ENCODE data around the gene MID1.

The MID1 gene, protein sequence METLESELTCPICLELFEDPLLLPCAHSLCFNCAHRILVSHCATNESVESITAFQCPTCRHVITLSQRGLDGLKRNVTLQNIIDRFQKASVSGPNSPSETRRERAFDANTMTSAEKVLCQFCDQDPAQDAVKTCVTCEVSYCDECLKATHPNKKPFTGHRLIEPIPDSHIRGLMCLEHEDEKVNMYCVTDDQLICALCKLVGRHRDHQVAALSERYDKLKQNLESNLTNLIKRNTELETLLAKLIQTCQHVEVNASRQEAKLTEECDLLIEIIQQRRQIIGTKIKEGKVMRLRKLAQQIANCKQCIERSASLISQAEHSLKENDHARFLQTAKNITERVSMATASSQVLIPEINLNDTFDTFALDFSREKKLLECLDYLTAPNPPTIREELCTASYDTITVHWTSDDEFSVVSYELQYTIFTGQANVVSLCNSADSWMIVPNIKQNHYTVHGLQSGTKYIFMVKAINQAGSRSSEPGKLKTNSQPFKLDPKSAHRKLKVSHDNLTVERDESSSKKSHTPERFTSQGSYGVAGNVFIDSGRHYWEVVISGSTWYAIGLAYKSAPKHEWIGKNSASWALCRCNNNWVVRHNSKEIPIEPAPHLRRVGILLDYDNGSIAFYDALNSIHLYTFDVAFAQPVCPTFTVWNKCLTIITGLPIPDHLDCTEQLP

DNA sequence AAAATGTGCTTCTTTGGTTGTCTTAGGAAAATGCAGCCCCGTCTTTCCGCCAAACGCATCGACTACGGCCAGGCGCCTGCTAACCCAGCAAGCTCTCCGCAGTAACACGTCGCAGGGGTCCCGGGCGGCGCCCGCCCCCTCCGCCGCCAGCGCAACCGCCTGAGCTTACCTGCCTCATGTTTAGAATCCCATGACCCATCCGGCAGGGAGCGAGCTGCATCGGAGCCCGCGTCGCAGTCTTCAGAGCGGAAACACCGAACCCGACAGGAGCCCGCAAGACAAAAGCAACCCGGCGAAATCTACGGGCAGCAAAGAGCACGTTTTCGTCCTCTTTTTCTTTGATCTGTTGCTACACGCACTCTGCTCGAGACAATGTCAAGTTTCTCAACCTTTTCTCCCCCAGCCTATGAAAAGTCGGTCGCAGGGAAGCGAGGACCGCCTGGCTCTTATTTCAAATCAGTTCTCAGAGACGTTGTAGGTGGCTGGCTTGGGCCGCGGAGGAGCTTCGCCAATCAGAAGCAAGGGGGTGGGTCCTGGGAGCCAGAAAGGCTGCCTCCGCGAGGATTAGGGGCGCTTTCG, at the start of gene MID1:
Gene MID1 (minus strand): TSS at position 465 of the 579 bp plus-strand sequence. CDS start 53,038 bp downstream, outside the sequence.
- DNase-seq: peak; percentile 53

DNA sequence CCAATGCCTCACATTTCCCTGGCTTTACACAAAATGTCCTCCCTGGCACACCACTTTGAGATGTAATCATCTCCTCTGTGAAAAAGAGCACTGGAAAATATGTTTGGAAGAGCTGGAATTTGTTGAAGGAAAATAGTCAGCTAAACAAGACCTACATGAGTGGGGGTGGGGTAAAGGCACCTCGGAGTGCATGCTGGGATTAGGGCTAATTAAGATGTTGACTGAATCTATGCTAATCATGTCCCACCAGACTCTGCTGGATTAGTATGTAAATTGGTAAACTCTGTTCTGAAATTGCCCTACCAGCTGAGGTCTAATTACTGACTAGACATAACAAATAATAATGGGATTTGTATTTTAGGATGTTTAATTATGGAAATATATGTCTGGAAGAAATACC, 46.8 kb upstream of the MID1 start:
- no peak for DNase-seq

DNA sequence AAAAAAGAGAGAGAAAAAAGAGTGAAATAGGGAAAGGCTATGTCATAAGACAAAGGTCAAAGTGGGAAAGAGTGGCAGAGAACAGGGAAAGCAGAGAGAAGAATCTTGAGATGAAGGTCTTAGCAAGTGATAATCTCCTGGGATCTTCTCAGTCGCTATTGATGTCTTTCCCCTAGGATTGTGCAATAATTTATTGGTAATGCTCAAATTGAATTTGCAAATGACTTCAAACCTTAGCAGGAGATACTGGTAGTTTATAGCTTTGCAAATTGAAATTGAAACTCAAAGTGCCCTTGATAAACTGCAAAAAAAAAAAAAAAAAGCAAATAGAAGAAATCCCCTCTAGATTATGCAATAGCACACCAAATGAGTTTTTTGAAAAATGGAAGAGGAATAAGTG, 45.7 kb upstream of the MID1 start:
- no peak for DNase-seq

DNA sequence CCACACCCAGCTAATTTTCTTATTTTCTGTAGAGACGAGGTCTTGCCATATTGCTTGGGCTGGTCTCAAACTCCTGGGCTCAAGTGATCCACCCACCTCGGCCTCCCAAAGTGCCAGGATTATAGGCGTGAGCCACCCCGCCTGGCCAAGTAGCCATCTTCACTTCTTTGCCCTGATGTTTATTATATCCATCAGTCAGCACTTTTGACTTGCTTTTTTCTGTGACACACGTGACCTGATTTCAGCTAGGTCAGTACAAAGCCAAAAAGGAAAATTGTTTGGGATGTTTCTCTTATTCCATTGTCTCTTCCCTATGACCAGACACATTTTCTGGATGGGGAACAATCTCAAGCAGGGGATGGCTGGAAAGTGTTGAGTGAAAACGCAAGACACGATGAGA, 45.3 kb upstream of the MID1 start:
- DNase-seq: no peak

DNA sequence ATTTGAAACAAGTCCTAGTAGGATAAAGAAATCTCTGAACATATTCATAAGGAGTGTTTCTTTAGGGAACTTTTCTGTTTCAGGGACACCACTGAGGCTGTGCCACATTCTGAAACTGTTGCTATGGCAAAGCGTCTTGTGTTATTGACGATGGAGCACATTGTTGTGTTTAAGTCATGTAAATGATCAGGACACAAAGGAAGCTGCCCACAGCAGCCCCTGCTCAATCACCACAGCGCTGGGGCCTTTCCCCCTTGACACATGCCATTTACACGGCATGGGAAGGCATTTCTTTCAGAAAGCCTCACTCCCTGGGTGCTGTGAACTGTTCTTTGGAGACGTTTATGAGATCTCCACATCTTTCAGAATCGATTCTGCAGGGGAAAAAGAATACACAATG, 39.8 kb upstream of the MID1 start:
- no peak for DNase-seq

DNA sequence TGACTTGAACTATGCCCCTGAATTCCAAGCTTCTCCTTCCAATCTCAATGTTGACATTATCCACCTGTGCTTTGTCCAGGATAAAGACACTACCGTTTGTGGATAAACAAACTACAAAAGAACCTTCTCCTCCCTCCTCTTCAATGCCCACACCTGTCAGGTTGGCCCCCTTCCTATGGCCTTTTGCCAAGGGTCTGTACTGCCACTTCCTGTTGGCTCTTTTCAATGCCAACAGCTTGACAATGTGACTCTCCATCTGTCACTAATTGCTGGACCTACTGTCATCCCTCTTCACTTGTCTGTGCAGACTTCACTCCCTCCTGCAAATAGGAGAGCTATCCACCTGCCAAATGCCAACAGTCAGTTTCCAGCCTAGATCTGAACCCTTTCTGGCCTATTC, 35.8 kb upstream of the MID1 start:
- peak; percentile 80 for DNase-seq

DNA sequence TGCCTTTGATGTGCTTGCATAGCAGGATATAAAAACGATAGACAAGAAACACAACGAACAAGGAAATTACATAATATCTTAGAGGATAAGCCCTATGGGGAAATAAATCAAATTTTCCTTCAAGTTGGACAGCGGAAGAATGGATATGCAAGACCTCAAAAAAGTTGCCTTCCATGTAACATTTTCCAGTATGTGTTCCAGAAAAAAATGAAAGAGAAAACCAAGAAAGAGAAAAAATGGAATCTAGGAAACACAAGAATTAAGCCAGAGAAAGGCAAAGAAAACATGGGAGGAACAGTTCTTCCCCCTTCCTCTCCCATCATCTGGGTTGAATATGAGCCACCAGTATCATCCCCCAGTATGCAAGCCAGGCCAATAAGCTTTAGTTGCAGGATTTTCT, 34.6 kb upstream of the MID1 start:
- DNase-seq: no peak

DNA sequence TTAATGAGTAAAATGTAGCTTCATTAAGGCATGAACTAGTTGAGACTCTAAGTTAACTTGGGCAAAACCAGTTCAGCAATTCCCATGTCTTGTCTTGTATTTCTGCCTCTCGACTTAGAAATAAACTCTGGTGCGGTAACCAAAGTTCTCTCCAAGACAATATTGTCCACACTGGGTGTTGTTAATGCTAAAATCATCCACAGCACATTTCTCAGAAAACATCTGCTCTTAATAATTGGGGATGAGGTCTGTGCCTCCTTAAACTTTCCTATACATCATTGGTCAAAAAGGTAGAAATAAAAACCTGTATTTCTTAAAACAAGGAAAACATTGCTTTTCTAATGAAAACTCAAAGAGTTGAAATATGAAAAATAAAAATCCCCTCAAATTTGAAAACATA, 32.9 kb upstream of the MID1 start:
- DNase-seq: no peak

DNA sequence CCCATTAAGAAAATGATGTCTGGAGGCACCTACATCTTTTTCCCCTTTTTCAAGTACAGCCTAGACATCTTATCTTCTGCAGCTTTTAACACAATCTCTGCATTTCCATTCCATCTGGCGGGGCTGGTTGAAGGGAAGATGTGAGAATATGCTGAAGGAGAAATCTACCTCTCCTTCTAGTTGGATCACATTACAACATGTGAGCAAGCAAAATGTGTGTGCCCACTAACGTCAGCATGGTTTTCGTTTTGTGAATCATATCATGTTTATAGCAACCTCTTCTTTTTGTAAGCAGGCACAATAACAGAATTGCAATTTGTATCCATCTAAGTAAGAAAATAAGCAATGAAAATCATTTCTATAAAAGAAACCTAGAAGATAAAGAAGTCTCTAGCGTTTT, 28.9 kb upstream of the MID1 start:
- no peak for DNase-seq

DNA sequence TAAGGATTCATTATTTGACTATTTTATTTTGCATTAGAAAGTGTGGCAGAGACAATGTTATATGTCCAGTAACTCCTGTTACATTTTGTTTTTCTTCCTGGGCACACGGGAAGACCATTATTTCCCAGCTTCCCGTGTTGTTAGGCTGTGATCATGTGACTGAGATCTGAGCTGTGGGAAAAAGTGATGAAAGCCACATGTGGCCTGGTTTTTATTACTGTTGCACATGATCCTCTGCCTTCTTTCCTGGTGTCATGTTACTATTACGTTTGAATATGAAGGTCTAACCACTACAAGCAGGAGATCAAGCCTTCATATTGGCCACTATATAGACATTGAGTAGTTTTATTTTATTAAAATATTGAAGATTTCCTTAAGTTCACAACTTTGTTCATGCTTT, 28.2 kb upstream of the MID1 start:
- no peak for DNase-seq

DNA sequence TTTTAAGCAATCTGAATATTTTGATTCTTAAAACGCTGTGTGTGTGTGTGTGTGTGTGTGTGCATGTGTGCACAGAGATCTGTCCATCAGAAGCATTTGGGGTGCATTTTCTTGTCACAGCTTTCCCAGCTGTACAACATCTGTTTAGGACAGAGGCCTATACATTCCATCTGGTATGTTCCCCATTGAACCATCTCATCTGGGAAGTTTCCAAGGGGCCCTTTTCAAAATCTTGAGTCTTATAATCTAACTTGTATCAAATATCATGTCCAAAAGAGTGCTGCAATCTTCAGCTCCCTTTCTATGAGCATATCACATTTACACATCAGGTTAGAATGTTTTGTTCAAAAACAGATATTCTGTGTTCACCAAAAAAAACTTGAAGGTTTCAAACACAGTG, 16.5 kb upstream of the MID1 start:
- DNase-seq: no peak

DNA sequence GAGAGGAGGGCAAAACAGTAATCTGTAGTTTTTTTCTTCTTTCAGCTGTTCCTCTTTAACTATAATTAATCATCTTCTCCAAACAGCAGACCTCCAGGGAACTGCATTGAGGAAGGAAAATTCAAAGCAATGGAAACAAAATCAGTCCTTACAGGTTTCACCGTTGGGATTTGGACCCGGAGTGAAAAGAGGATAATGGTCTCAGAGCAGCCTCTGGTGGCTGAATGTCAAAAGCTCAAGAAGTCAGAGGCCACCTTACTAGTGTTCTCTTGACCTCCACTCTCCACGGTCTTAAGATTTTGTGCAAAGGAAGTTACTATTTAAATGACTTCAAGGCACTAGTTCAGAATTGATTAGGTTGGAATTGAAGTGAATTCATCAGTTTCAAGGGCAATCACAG, 16.0 kb upstream of the MID1 start:
- DNase-seq: no peak

DNA sequence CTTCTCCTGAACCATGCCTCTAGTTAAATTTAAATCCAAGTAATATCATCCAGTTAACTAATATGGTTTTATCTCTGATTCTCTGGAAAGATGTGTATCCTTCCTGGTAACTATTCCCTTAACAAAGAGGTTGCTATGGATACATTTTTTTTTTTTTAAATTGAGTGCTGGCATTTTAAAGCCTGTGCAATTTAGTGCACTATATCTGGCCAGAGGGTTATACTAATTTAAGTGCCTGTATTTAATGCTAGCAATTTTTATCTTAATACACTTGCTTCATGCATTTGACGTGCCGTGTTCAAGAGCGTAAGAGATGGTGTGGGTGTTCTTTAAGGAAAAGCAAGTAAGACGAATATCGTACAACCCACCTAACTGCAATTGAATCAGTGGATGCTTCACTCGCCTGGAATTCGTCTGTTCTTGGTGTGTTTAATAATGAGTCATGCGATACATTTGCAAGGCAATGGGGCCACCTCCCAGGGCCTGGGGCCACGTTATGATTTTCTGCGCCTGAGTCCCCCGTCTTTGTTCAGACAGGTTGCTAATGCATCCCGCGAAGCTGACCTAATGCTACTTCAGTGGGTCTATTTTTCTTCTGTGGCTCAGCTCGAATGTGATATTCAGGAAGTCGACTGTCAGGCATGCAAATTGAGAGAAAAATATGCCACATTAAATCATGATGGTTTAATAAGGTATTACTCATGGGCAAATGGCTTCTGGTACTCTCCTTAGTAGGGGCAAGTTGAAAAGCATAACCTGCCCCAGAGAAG, 14.2 kb upstream of the MID1 start:
- no peak for DNase-seq

DNA sequence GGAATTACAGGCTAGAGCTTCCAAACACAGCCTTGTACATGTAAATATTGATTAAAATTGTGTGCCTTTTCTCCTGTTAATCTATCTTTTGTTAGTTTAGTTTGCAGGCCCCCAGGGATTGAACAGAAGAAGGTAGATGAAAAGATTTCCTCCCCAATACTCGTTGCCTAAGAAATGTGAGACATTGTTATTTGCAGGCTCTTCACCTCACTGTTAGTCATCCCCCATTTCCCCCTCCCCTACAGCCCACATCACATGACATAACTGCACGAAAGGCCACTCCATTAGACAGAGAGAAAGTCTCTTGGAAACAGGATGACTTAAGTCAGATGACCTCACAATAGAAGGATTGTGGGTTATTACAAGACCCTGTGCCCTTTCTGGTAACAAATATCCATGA, 13.3 kb upstream of the MID1 start:
- DNase-seq: no peak

DNA sequence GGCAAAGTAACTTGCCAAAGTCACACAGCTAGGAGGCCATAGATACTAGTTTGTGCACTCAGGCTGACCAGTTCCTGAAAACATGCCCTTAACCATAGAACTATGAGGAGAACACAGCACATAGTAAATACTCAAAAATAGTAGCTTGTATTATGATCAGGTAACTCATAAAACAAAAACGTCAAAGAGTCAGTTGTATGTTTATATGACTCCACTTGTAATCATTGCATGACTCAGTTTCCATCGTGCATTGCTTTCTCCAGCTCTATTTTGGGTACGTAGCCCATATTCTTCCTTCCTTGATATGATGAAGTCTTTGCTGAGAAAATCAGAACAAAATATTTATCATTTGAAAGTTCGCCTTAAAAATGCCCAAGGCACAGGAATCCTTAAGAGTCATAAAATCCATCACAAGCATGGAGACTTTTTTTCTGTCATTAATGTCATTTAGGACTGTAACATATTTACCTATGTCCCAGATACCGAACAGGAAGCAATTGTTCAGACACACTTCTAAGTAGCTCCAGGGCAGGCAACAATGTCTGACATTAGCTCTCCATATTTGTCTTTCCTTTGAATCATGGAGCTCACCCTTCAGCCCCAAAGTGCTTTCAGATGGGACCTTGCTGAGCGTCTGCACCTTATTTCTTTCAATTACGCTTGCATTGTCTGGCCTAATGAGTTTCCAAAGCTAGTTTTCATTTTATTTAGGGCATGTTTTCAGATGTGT, 11.2 kb upstream of the MID1 start:
- DNase-seq: no peak

DNA sequence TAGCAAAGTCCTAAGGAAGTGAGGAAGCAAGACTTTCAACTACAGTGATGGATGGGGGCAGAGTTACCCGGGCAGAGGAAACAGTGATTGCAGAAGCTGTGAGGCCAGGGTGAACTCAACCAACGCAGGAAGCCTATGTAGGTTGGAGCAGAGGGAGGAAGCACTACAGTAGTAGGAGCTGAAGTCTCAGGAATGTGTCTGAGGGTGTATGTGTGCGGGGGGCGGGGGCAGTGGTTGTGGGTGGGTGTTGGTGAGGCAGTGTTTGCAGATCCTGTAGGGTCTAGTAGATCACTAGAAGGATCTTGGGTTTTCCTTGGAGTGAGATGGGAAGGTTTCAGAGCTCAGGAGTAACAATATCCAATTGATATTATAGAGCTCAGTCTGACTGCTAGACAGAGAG, 9.9 kb upstream of the MID1 start:
- no peak for DNase-seq

DNA sequence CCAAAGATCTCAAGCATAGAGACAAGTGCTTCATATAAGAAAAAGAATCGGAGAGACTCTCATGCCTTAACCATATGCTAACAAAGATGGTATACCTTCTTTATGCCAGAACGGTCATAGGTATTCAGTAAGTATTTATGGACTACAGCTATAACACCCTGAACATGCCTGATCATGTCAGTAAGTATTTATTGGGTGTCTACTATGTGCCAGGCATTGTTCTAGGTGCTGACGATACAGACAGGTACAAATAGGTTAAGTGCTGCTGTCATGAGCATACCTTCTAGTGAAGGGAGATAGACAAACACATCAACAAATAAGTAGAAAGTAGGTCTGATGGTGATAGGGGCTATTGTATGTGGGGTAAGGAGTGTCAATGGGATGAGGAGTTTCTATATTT, 9.5 kb upstream of the MID1 start:
- DNase-seq: no peak

DNA sequence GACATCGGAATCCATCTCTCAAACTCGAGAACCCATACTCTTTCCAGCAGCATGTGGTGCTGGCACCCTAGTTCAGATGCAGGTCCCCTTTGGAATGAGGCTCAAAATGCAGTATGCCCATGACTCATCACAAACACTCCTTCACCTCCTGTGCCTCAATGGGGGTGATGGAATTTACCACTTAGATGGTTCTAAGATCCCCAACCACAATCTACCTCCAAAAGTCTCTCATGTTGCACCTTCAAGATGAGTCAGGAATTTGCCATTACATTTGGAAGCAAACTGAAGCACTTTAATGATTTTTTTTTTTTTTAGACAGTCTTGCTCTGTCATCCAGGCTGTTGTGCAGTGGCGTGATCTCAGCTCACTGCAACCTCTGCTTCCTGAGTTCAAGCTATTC, 8.5 kb upstream of the MID1 start:
- no peak for DNase-seq

DNA sequence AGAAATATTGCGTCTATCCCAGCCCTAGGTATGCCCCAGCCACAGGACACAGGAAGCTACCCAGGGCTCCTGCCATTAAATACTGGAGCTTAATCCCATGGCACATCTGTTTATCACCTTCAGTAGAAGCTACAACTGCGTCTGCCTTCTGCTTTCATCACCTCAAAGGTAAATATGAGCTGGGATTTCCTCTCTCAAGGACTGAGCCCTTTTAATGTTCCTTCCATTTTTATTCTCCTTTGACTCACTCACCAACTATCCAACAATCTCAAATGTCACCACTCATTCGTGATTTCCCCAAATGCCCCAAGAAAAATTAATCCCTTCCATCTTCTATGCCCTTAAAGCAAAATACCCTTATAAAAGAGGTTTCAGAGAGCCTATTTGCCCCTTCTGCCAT, 1.8 kb upstream of the MID1 start:
- DNase-seq: no peak

DNA sequence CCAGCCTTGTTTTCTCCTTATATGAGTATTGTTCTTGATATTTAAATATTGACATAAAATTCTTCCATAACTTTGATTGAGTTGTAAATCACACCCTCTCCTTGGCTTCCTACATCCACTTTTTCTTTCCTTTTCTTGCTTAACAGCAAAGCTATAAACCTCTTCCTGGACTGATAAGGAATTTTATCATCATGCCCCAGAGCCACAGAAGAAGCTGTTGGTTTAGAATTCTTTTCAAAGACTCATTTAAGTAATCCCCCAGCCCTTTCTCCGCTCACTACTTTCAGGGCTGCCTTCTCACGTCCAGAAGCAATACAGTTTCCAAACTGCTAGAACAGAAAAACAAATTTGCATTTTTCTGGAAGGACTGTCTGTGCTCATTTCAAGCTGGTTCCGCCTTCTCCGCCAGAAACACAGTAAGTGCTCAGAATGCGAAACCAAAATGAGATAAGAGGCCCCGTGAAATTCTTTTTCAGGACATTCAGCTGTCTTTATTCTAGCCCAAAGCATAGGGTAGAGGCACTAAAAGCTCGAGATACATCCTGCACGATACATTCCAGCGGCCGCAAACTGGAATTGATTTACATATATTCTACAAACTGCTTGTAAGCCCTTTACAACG, 849 bp downstream of the MID1 start:
- no peak for DNase-seq

DNA sequence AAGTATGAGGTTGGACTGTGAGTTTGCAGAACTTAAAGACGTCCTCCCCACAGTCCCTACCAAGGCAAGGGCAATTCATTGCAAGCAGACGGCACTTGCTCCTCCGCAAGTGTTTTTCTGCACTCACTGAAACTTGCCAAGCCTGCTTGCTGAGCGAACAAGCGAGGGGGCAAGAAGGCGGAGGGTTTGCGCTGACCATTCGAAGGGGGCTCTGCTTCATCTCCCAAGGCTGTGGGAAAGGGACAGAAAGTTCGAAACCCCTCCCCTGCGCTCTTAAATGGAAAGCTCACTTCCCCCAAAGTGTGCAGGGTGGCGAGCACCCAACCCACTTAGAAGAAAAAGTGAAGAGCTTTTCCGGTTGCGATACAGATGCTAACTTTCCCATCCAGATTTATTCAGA, 1.4 kb downstream of the MID1 start:
- no peak for DNase-seq

DNA sequence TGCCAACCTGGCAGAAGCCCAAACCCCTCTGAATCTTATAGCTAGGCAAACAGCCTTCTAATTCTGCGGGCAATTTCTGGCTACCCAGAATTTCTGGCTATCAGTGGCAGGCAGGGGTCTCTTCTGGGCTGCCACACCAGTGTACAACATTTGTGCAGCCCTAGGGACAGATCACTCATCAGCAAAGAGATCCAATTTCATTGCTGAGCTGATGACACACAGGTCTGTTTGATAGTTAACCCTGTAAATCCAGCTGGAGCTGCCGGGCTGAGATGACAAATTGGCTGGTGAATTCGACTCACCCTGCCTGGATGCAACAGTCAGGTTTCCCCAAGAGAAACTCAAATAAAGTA, 2.4 kb downstream of the MID1 start:
- DNase-seq: no peak
